Activated CD4-positive, alpha-beta T cell treated with anti-CD3 and anti-CD28 coated beads, Interleukin-2, Interleukin-4, amounts not matched to agents 100 ng/mL and 50 ng/mL, durations not matched to agents 16 hours and 8 hours (primary cell): Measurements from ENCODE around the gene ZCCHC7.
"Not testable (repeated sequence)": the region's sequence is repeated elsewhere in the genome, so short reads cannot be mapped to it uniquely, and the experiment has no call there.

Experiments used
- DNase-seq: peaks from one replicate; pipeline ENCODE4 v3.0.0-alpha.2; 2020; ENCODE audit warnings: low spot score

ZCCHC7 gene

DNA sequence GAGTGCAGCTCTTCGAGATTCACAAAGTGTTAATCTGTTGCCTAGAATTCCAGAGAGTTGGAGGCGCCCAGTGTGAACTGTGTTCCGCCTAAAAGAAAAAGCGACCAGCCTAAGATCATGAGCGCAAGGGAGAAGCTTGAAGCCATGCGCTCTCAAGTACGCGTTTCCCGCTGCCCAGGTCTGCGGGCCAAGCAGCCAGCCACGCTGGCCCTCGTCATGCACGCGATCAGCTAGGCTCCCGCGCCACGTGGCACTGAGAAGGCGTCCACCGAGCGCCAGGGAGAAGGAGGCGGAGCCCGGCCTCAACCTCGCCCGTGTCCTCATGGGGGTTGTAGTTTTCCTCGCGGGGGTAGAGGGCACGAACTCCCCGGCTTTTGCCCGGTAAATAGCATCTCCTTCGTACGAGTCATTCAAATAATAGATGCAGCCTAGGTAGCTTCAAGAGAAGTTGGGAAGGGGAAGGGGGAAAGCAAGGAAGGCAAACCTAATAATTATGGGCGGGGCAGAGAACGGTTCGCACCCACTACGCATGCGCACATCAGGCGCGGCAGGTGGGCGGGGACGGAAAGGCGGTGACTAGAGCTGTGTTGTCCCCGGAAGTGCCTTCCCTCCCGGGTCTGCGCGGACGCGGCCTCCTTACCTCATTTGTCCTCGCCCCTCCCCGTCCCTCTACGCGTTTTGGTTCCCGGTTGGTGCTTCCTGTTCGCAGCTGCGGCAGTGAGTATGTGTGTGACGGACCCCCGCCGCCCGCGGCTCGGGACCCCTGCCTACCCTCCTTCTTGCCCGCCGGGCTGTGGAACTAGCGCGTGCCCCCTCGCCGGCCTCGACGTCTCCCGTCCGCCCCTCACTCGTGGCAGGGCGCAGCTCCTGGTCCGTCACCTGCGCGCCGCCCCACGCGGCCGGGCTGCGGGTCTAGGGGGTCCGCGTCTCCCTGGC is at the start of gene ZCCHC7:
Gene ZCCHC7, plus strand, starts transcription at position 668 of the 936 bp plus-strand sequence.
- DNase-seq = peak; percentile 97

DNA sequence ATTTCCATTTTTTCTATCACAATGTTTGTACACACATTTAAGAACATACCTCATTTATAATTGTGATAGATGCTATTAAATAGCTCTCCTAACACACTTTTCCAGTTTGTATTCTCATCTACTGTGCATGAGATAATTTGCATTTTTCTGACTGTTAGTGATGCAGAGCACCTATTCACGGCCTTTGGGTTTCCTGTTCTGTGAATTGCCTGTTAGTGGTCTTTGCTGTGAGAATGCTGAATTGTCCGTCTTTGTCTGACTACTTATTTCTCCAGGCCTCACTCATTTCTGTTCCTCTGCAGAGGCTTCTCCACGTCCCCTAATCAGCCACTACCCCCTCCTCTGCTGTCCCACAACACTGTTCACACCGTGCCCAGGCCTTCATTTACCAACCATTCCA is 45.6 kb upstream of the ZCCHC7 start:
- DNase-seq = not testable (repeated sequence)

DNA sequence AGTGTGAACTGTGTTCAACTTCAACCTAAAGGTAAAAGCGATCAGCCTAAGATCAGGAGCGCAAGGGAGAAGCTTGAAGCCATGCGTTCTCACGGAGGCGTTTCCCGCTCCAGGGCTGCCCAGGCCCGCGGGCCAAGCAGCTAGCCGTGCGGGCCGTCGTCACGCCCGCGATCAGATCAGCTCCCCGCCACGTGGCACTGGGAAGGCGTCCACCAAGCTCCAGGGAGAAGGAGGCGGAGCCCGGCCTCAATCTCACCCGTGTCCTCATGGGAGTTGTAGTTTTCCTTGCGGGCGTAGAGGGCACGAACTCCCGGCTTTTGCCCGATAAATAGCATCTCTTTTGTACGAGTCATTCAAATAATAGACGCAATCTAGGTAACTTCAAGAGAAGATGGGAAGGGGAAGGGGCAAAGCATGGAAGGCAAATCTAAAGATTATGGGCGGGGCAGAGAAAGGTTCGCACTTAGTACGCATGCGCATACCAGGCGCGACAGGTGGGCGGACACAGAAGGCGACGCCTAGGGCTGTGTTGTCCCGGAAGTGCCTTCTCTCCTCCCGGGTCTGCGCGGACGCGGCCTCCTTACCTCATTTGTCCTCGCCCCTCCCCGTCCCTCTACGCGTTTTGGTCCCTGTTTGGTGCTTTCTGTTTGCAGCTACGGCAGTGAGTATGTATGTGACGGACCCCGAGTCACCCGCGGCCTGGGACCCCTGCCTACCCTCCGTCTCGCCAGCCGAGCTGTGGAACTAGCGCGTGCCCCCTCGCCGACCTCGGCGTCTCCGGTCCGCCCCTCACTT is 40.8 kb upstream of the ZCCHC7 start:
- peak; percentile 95 for DNase-seq

DNA sequence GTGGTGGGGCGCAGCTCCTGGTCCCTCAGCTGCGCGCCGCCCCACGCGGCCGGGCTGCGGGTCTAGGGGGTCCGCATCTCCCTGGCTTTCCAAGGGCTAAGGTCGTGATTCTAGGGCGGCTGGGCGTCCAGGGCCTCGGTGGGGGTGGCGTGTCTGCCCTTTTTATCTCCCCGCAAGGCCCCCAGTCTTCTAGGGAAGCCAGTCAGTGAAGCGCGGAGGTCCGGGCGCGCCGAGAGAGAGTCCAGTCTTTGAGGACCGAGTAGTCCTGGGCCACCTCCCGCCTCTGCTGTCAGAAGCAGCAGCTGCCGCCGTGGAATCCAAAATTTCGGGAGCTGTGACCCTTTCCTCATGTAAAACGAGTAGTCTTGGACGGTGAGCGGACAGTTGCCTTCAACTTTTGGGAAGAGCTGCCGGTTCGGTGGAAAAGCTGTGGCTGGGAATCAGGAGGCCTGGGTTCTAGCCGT is 40.2 kb upstream of the ZCCHC7 start:
- DNase-seq = not testable (repeated sequence)

DNA sequence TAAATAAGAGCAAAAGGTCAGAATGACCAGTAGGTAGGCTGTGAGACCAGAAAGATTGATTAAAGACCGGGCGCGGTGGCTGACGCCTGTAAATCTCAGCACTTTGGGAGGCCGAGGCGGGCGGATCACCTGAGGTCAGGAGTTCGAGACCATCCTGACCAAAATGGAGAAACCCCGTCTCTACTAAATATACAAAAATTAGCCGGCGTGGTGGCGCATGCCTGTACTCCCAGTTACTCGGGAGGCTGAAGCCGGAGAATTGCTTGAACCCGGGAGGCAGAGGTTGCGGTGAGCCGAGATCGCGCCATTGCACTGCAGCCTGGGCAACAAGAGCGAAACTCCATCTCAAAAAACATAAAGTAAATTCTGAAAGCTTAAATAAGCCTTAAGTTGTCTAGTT is 38.9 kb upstream of the ZCCHC7 start:
- DNase-seq = not testable (repeated sequence)

DNA sequence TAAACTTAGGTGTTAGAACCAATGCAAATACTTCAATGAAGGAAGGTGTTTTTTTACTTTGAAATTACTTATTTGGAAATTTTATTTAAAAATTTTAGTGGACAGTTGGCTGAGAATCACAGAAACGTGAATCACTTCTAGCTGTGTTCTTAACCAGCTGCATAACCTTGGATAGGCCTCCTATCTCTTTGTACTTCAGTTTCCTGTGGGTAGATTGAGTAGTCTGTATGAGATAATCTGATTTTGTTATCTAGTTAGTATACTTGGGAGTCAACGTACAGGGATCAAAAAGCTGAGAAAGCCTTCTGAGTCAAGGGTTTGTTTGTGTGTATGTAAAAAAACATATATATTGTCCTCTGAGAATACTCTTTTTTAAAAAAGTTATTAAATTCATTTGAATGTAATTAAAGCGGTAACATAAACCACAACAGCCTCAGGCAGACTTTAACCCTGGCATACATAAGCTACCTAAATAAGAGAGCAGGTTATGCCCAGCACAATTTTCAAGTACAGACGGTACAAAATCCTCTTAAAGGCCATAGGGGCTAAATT is 38.1 kb upstream of the ZCCHC7 start:
- peak; percentile 7 for DNase-seq

DNA sequence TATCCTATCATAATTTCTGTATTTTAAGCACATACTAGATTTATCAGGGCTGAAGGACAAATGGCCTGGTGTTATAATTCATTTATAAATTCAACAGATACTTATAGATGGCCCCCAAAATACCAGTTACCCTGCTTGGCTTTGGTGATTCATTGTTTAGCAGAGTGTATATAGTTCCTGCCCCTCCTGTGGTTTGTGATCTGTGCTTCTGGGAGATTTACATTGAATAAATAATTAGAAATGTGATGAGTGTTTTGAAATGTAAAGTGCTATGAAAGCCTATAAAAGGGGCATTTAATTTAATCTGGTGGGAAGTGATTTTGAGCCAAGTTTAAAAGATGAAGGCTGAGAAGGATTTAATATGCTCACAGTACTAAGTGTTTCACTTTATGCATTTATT is 36.7 kb upstream of the ZCCHC7 start:
- no peak for DNase-seq

DNA sequence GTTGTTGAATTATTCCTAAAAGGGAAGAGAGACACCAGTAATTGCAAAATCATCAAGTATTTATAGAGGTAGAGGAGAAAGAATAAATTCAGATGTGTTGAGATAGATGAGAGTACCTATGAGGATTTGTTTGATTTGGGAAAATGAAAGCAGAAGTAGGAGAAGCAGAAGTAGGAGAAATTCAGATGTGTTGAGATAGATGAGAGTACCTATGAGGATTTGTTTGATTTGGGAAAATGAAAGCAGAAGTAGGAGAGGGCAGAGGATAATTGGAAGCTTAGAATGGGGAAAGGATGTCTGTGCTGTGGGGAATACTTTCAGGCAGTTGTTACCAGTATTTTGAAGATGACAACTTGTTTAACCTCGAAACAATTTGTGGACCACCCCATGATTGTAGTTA is 35.1 kb upstream of the ZCCHC7 start:
- DNase-seq = no peak

DNA sequence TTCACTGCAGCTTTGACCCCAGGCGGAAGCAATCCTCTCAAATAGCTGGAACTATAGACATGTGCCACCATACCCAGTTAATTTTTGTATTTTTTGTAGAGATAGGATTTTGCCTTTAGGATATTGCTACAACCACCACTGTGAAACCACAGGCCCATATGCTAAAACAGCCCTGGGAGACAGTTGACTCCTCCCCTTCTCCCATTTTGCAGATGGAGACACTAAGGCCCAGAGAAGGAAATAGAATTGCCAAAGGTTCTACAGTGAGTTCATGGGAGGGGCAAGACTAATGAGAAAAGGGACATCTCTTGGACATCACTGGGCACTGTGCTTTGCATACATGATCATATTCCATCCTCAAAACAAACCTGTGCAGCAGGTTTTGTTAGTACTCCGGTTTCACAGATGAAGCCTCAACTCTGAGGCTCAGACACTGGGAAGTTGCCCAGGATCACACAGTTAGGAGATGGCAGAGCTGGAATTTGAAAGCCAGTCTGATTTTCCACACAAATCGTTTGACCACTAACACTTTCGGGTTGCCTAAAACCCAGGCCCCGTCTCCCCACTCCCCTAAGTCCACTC is 27.6 kb upstream of the ZCCHC7 start:
- DNase-seq = not testable (repeated sequence)

DNA sequence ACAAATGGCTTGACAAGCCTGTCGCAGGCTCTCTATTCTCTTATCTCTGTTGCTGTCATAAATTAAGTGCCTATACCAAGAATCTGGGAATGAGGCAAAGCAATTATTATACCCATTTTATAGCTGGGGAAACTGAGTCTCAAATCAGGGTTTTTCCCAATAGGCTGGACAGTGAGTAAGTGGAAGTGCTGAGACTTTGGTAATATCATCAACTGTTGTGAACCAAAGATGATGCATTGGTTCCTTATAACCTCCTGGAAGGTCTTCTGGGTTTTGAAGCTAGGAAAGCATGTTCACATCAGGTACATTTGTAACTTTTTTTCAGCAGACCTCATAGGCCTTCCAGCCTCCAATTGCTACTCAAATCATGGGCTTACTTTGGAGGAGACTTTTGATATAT is 25.6 kb upstream of the ZCCHC7 start:
- no peak for DNase-seq

DNA sequence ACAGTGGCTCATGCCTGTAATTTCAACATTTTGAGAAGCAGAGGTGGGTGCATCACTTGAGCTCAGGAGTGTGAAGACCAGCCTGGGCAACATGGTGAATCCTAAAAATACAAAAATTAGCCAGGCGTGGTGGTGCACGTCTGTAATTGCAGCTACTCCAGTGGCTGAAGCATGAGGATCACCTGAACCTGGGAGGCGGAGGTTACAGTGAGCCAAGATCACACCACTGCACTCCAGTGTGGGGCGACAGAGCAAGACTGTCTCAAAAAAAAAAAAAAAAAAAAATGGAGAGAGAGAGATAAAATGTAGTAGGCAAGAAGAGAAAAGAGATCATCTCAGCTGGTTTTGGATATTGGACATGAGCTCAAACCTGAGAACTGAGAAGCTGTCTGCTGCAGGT is 23.7 kb upstream of the ZCCHC7 start:
- no peak for DNase-seq

DNA sequence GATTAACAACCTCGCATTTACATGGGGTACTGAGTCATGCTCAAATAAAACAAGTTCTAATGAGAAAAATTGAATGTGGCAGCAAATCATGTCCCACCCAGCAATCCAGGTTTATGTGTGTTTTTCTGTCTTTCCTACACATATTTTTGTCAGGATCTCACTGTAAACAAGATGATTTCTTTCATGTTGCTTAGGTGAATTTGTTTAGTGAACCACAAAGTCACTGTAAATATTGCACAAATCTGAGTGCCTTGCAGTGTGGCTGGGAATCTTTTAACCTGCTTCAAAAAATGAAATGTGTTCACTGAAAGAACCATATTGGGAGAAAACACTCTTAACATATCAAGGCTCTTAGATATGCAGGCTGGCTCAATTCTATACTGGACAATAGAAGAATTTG is 23.1 kb upstream of the ZCCHC7 start:
- DNase-seq = no peak

DNA sequence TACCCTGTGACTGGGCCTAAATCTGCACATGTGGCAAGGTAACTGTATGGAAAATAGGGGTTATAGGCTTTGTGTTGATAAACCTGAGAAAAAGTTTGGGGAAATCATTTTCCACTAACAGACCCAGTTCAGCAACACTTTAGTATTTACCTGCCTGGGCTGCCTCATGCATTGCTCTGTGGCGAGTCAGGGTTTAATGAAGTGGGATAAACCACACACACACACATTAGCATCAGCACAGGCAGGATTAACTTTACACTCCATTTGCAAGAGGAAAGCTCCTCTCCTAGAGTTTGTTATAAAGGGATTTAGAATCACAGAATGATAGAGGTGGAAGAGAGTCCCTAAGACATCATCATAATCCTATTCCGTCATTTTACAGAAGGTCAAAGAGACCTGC is 20.0 kb upstream of the ZCCHC7 start:
- DNase-seq = no peak

DNA sequence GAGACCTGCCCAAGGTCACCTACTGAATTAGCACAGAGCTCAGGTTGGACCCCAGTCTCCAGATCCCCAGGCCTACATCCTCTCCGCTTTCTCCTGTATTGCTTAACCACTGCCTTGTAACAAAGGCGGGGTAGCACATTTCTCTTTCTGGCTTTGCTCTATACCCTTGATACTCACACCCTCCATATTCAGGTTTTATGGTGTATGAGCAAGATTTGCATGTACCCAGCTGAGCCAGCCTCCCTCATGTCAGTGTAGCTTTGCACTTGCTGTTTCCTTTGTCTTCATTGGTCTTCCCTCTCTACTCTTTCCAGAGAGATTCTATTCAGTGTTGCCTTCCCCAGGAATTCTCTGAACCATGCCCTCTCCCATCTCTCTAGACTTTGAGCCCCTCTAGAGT is 19.6 kb upstream of the ZCCHC7 start:
- no peak for DNase-seq

DNA sequence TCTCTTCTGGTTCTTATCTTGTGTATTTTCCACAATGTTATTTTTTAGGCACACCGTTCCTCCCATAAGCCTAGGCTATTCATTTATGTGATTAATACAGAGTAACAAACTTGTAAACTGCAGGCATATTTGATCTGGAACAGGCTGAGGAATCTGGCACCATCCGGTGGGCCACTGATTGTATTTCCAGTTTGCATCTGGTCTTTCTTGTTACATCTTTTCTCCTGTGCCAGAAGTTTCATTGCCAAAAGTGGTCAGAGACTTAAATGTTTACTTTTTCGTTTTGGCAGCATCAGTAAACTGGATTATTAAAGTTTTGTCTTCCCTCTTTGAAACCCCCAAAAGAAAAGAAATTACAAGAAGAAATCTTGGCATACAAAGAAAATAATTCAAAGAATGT is 17.9 kb upstream of the ZCCHC7 start:
- no peak for DNase-seq

DNA sequence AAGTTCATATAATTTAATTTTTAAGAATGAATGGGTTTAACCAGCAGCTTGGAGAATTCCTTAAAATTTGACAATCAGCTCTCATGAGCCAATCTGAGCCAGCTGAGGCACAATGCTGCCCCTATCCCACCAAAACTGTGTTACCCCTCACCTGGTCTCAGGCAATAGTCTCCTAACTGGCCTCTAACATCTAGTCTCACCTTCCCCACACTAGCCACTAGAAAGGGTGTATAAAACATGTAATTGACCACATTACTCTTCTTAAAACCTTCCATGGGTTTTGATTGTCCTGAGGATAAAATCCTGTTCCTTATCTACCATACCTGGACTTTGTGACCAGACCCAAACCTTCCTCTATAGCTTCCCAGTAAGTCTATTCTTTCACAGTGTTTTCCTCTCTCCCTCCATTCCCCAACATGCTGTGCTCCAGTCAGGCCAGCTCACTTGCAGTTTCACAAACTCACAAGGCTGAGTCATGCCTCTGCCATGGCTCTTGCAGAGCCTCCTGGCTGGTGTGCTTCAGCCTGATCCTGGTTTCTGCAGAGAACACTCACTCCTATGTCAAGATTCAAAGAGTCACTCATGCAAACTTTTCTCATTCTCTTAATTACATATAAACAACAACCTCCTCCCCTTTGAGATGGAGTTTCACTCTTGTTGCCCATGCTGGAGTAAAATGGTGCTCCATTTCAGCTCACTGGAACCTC is 16.0 kb upstream of the ZCCHC7 start:
- peak; percentile 48 for DNase-seq

DNA sequence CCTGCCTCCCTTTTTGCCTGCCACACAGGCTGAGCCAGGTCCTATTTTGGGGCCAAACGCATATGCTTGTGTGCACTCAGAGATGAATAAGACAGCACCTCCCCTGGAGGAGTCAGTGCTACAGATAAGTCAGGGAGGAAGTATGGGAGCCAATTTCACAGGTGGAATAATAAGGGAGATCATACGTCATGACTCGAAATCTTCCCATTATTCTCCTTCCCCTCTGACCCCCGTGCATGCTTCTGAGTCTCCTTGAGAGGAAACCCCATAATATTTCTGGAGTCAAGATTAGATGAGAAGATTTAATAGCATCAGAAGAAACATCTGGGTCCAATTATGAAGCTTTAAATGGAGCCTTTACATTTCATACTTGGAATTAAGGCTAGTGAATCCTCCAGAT is 15.1 kb upstream of the ZCCHC7 start:
- DNase-seq = no peak

DNA sequence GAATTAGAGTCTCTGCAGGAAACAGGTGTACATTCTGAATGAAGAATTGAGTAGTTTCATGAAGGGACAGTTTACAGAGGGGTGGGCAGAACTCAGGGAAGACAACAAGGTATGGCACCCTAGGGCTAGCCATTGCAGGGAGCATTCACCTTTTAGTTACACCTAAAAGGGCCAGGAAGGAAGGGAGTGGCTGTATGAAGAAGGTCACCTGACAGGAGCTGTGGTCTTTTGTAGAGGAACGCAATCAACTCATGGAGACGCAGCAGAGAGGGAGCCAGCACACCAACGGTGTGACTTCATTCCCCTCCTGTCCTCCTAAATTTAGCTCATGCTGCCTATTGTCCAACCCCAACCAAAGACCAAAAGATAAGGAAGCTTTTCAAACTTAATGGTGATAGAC is 12.7 kb upstream of the ZCCHC7 start:
- no peak for DNase-seq

DNA sequence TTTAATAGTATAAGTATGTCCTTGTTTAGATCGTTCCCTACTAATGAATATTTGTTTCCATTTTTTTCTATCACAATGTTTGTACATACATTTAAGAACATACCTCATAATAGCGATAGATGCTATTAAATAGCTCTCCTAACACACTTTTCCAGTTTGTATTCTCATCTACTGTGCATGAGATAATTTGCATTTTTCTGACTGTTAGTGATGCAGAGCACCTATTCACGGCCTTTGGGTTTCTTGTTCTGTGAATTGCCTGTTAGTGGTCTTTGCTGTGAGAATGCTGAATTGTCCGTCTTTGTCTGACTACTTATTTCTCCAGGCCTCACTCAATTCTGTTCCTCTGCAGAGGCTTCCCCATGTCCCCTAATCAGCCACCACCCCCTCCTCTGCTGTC is 5.9 kb upstream of the ZCCHC7 start:
- not testable (repeated sequence) for DNase-seq

DNA sequence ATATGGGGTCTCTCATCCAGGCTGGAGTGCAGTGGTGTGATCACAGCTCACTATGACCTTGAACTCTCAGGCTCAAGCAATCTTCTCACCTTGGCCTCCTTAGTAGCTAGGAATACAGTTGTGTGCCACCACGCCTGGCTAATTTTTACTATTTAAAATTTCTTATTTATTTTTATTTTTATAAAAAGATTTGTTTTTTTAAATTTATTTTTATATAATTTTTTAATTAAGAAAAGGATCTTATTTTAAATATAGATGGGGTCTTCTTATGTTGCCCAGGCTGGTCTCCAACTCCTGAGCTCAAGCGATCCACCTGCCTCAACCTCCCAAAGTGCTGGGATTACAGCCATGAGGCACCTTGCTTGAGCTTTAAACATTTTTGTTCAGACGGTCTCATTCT is 2.4 kb upstream of the ZCCHC7 start:
- no peak for DNase-seq

DNA sequence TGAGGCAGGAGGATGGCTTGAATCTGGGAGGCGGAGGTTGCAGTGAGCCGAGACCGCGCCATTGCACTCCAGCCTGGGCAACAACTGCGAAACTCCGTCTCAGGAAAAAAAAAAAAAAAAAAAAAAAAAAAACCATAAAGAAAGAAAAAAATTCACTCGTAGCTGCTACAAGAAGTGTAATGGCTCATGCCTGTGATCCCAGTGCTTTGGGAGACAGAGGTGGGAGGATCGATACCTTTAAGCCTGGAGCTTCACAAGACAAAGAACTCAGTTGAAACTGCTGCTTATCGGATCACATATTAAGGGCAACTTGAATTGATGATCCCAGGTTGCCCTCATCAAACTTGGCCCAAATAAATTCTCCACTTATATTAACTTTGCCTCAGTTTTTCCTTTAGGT is 1.0 kb upstream of the ZCCHC7 start:
- no peak for DNase-seq

DNA sequence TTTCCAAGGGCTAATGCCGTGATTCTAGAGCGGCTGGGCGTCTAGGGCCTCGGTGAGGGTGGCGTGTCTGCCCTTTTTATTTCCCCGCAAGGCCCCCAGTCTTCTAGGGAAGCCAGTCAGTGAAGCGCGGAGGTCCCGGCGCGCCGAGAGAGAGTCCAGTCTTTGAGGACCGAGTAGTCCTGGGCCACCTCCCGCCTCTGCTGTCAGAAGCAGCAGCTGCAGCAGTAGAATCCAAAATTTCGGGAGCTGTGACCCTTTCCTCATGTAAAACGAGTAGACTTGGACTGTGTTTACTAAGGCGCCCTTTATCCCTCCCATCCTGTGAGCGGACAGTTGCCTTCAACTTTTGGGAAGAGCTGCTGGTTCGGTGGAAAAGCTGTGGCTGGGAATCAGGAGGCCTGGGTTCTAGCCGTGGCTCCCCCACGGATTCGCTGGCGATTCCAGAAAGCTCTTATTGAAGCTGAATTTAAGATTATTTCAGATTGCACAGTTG is 515 bp downstream of the ZCCHC7 start:
- DNase-seq = not testable (repeated sequence)
